ENCODE results near the gene BUD23.
"Not testable (repeated sequence)": the region's sequence is repeated elsewhere in the genome, so short reads cannot be mapped to it uniquely, and the experiment has no call there.

The BUD23 gene

GRCh38 chr7:73701357-73701995, 18.1 kb downstream of the BUD23 start:
- DNase-seq (ENCODE audit: low read depth): no peak

- no peak for DNase-seq (ENCODE audit: low read depth)
Observed at GRCh38 chr7:73702226-73702625, 18.8 kb downstream of the BUD23 start.

- DNase-seq (ENCODE audit: low read depth): no peak
Observed at GRCh38 chr7:73702665-73703064, 19.3 kb downstream of the BUD23 start.

GRCh38 chr7:73703225-73703624, 19.8 kb downstream of the BUD23 start:
- no peak for DNase-seq (ENCODE audit: low read depth)

GRCh38 chr7:73703757-73704639, 20.6 kb downstream of the BUD23 start:
- DNase-seq (ENCODE audit: low read depth): no peak

- DNase-seq (ENCODE audit: low read depth): no peak
Observed at GRCh38 chr7:73704640-73705550, 21.5 kb downstream of the BUD23 start.

GRCh38 chr7:73705551-73705920, 22.1 kb downstream of the BUD23 start:
- DNase-seq (ENCODE audit: low read depth): no peak

GRCh38 chr7:73706126-73707044, 23.0 kb downstream of the BUD23 start:
- DNase-seq (ENCODE audit: low read depth): no peak

- no peak for DNase-seq (ENCODE audit: low read depth)
Observed at GRCh38 chr7:73707045-73707631, 23.7 kb downstream of the BUD23 start.

GRCh38 chr7:73708961-73709549, 25.7 kb downstream of the BUD23 start:
- DNase-seq (ENCODE audit: low read depth): no peak

GRCh38 chr7:73712773-73713172, 29.4 kb downstream of the BUD23 start:
- no peak for DNase-seq (ENCODE audit: low read depth)

GRCh38 chr7:73713319-73713718, 29.9 kb downstream of the BUD23 start:
- not testable (repeated sequence) for DNase-seq (ENCODE audit: low read depth)

GRCh38 chr7:73715648-73716317, 32.4 kb downstream of the BUD23 start:
- peak; percentile 39 for DNase-seq (ENCODE audit: low read depth)

- no peak for DNase-seq (ENCODE audit: low read depth)
Observed at GRCh38 chr7:73716318-73716890, 33.0 kb downstream of the BUD23 start.

- DNase-seq (ENCODE audit: low read depth): no peak
Observed at GRCh38 chr7:73717025-73717807, 33.8 kb downstream of the BUD23 start.

- DNase-seq (ENCODE audit: low read depth): peak; percentile 64
Observed at GRCh38 chr7:73717991-73718405, 34.6 kb downstream of the BUD23 start.

- no peak for DNase-seq (ENCODE audit: low read depth)
Observed at GRCh38 chr7:73718438-73718881, 35.1 kb downstream of the BUD23 start.

- no peak for DNase-seq (ENCODE audit: low read depth)
Observed at GRCh38 chr7:73718905-73719805, 35.8 kb downstream of the BUD23 start, which contains the start of gene STX1A. TSS of gene STX1A (minus strand) at chr7:73719669. CDS start at chr7:73719631, 38 bp downstream.
